GM21717 (cell line): ENCODE data around the gene ARHGAP45.

Experiments used
- ATAC-seq: cut with Tn5 transposase; IDR thresholded peaks from one replicate; pipeline ENCODE4 v1.9.1; 2021; ENCODE audit warnings: mild to moderate bottlenecking, moderate library complexity; ENCODE audit not compliant: unreplicated experiment

ARHGAP45 gene

DNA sequence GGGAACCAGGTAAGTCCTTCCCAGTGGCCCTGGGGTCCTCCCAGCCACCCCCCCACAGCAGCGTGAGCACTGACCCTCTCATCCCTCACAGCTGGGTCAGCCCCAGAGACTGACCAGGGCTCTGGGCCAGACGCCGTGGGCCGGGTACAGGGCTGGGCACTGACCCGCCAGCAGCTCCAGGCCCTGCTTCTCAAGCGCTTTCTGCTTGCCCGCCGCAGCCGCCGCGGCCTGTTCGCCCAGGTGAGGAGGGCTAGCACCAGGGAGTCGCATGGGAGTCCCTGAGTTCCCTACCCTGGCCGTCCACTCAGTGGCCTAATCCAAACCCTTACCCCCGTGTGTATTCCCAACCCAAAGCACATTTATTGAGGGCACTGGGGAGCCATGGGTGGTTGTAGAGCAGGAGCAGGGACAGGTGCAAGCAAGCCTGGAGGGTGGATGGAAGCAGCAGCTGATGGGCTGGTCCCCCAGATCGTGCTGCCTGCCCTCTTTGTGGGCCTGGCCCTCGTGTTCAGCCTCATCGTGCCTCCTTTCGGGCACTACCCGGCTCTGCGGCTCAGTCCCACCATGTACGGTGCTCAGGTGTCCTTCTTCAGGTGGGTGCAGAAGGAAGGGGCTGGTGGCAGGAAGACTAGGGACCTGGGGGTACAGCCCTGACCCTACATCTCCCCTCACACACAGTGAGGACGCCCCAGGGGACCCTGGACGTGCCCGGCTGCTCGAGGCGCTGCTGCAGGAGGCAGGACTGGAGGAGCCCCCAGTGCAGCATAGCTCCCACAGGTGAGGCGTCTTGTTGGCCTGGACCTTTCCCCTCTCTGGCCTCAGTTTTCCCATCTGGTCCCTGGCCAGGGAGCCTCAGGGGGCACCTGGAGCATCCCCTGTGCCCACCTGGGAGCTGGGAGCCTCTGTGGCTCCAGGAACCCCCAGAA lies 12.6 kb upstream of the ARHGAP45 start:
- no peak for ATAC-seq

DNA sequence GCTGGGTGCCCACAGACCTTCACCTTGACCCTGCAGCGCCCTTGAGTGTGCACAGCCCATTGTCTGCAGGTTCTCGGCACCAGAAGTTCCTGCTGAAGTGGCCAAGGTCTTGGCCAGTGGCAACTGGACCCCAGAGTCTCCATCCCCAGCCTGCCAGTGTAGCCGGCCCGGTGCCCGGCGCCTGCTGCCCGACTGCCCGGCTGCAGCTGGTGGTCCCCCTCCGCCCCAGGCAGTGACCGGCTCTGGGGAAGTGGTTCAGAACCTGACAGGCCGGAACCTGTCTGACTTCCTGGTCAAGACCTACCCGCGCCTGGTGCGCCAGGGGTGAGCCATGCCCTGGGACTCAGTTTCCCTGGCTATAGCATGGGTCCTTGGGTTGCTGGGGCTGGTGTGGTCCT lies 11.9 kb upstream of the ARHGAP45 start:
- ATAC-seq, result no peak

GRCh38 chr19:1055886-1056620 lies 10.9 kb upstream of the ARHGAP45 start:
- no peak for ATAC-seq

GRCh38 chr19:1057176-1057855 lies 9.7 kb upstream of the ARHGAP45 start:
- no peak for ATAC-seq

- no peak for ATAC-seq
Observed at GRCh38 chr19:1058112-1058511, 8.9 kb upstream of the ARHGAP45 start.

DNA sequence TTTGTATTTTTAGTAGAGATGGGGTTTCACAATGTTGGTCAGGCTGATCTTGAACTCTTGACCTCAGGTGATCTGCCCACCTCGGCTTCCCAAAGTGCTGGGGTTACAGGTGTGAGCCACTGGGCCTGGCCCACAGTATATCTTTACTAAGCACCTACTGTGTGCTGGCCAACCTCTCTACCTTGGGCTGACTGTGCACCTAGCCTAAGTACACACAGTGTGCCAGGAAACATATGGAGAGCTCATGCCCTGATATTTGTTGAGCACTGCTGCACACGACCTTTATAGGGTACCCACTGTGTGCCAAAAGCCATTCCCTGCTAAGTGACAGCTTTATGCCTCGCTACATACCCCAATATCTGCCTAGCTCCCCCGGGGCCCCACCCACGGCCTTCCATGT lies 6.3 kb upstream of the ARHGAP45 start:
- no peak for ATAC-seq

- ATAC-seq, result no peak
Observed at GRCh38 chr19:1061987-1062386, 5.0 kb upstream of the ARHGAP45 start.

- ATAC-seq, result no peak
Observed at GRCh38 chr19:1062387-1063029, 4.5 kb upstream of the ARHGAP45 start.

DNA sequence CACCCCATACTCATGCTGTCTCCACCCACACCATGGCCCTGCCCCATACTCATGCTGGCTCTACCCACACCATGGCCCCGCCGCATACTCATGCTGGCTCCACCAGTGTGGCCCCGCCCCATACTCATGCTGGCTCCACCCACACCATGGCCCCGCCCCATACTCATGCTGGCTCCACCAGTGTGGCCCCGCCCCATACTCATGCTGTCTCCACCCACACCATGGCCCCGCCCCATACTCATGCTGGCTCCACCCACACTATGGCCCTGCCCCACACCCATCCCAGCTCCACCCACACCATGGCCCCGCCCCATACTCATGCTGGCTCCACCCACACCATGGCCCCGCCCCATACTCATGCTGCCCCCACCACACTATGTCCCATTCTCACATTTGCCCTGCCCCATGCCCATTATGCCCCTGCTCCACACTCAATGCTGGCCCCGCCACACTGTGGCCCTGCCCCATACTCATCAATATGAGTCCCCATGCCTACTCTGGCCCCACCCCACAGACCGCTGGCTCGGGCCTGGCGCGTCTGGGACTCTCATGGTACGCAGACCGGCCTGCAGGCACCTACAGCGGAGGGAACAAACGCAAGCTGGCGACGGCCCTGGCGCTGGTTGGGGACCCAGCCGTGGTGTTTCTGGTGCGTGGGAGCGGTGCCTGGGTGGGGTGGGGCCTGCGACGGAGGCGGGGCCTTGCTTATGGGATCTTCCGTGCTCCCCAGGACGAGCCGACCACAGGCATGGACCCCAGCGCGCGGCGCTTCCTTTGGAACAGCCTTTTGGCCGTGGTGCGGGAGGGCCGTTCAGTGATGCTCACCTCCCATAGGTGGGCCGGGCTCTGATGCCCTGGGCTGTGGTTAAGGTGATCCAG lies 3.7 kb upstream of the ARHGAP45 start:
- no peak for ATAC-seq

DNA sequence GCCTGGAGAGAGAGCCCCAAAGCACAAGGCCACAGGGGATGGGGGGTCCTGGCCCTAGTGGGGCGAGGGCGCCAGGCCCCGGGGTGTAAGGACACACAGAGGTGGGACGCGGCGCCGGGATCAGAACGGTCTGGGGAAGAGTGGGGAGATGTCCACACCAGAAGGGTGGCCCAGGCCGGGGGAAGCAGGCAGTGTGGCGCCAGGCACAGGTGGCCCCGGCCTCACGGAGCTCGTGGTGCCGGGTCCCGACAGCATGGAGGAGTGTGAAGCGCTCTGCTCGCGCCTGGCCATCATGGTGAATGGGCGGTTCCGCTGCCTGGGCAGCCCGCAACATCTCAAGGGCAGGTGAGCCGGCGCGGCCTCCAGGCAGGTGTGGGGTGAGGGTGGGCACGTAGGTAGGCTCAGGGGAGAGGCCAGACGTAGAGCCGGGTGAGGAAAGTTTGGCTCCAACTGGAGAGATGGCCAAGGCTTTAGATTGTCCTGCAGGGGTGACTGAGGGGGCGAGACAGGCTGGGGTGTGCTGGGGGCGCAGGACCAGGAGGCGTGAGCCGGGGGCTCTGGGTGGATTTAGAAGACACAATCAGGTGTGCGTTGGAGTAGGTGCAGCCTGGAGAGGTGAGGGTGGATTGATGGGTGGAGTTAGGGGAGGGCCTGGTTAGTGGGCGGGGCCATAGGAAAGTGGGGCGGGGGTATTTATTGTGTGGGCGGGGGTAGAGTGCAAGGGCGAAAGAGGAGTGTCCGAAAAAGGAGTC lies 2.9 kb upstream of the ARHGAP45 start:
- ATAC-seq, result no peak

GRCh38 chr19:1064661-1065605 lies 2.0 kb upstream of the ARHGAP45 start:
- ATAC-seq, result no peak

GRCh38 chr19:1065606-1066109 lies 1.3 kb upstream of the ARHGAP45 start:
- no peak for ATAC-seq

DNA sequence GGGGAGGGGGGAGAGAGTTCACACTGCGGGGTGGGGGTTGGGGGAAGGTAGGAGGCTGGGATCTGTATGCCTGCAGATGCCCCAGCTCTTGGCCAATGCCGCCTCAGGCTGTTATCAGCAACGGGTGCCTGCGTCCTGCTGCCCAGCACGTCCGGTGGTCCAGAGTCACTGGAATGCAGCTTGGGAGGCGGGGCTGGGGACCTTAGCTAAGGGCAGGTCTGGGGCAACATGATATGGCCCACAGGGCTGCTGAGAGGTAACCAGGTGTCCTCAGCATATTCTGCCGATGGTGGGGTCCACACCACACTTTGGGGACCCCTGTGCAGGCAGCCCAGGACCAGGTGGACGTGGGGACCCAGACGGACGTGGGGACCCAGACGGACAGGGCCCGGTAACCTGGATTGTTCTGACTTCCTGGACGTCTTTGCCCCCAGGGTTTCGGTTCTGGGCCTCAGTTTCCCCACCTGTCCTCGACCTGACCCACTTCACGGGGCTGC lies 668 bp upstream of the ARHGAP45 start:
- no peak for ATAC-seq

DNA sequence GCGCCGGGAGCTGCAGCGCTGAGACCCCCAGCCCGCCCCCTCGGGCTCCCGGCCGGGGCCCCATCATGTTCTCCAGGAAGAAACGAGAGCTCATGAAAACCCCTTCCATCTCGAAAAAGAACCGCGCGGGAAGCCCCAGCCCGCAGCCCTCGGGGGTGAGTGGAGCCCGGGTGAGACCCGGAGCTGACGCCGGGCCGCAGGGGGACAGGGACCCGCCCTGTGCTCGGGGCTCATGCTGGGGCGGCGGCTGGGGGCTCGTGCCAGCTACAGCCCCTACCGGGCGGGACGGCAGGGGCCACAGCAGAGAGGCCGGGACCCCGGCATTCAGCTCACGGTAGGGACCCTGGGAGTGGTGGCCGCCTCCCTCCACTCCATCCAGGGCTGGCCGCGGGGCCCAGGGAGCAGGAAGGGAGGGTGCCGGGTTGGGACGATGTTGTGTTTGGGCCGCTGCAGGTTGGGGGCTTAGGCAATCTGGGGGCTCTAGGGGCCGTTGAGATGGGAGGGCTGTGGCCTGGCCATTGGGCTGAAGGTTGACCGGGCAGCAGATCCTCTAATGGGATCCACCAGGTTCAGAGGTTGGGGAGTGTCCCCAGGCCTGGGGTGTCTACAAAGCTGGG lies 482 bp downstream of the ARHGAP45 start:
- no peak for ATAC-seq

DNA sequence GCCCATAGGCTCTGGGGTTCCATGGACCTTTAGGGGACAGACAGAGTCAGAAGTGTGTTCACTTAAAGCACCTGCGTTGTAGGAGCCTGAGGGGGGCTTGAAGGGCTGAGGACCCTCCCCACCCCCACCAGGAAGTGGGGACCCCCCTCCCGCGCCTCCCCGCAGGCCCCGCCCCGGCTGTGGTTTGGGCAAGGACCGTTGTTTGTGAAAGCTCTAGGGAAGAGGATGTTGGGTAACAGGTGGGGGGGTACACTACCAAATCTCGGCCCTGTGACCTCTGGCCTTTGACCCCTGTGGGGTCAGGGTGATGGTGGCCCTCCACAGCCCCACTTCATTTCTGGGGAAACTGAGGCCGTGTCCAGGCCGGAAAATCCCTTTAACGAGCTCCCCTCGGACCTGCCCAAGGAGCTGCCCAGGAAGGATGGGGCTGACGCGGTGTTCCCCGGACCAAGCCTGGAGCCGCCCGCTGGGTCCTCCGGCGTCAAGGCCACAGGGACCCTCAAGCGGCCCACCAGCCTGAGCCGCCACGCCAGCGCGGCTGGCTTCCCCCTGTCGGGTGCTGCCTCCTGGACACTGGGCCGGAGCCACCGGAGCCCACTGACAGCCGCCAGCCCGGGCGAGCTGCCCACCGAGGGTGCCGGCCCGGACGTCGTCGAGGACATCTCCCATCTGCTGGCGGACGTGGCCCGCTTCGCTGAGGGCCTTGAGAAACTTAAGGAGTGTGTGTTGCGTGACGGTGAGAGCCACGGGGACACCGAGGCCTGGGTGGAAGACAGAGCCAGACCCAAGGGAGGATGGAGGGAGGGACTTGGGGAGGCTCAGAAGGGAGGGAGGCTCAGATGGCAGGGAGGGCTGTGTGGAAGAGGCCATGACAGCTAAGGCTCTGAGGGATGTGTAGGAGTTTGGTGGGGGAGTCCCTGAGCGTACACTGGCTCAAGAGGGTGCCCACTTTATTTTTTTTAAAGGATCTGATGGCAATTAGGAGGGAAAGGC lies 1.3 kb downstream of the ARHGAP45 start:
- no peak for ATAC-seq
